Duodenal mucosa (tissue), 2 donors: ENCODE results near the gene PARP1.

Experiments
- H3K27ac ChIP-seq: one replicate; pipeline ENCODE4 v1.7.0; 2013; ENCODE audit warnings: low read depth, low read length
- H3K27me3 ChIP-seq, 2 donors: one replicate each; pipeline ENCODE4 v1.7.0; 2013; ENCODE audit warnings: low read length in 2 of 2, control low read depth in 1 of 2; ENCODE audit not compliant: insufficient read depth in 2 of 2, control insufficient read depth in 1 of 2
- H3K36me3 ChIP-seq, 2 donors: one replicate each; pipeline ENCODE4 v1.7.0; 2013; ENCODE audit warnings: low read length in 2 of 2, control low read depth in 1 of 2; ENCODE audit not compliant: insufficient read depth in 2 of 2, control insufficient read depth in 1 of 2
- H3K4me1 ChIP-seq, 2 donors: one replicate each; pipeline ENCODE4 v1.7.0; 2013; ENCODE audit warnings: low read length in 2 of 2, control low read depth in 1 of 2; ENCODE audit not compliant: insufficient read depth in 2 of 2, control insufficient read depth in 1 of 2
- H3K4me3 ChIP-seq, 2 donors: one replicate each; pipeline ENCODE4 v1.7.0; 2013; ENCODE audit warnings: low read length in 2 of 2, low read depth in 1 of 2
- H3K9ac ChIP-seq, 2 donors: one replicate each; pipeline ENCODE4 v1.7.0; 2013; ENCODE audit warnings: low read length in 2 of 2, low read depth in 1 of 2
- H3K9me3 ChIP-seq, 2 donors: one replicate each; pipeline ENCODE4 v1.7.0; 2013; ENCODE audit warnings: low read length in 2 of 2, control low read depth in 1 of 2; ENCODE audit not compliant: control insufficient read depth in 1 of 2

Gene PARP1

DNA sequence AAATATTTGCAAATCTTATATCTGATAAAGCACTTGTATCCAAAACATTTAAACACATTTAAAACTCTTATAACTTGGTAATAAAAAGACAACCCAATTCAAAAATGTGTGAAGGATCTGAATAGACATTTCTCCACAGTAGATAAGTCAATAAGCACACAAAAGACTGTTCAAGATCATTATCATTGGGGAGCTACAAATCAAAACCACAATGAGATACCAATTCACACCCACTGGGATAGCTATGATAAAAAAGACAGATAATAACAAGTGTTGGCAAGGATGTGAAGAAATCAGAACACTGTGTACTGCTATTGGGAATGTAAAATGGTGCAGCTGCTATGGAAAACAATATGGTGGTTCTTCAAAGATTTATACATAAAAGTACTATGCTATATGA lies 93.8 kb downstream of the PARP1 start:
- Histone ChIP-seq H3K36me3 (no peaks in the 10 kb centered on the region), H3K27me3 (no peaks in the 10 kb centered on the region), H3K4me1 (peaks cover 17 to 20% of the 10 kb centered on the region in 2 donors), H3K9ac (no peak overlapping the region), H3K27ac (no peak overlapping the region), H3K4me3 (no peak overlapping the region), H3K9me3 (no peaks in the 10 kb centered on the region)

DNA sequence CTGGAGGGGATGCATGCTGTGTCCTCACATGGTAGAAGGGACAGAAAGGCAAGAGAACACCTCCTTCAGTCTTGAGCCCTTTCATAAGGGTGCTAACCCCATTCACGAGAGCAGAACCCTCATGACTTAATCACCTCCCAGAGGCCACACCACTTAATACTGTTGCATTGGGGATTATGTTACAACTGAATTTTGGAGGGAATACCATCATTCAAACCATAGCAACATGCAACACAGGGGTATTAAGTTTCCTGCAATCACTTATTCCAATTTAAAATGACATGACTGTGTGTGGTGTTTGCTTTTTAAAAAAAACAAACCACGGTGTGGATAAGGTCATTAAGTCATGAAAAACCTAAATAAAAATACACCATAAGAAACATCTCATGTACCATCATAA lies 95.8 kb downstream of the PARP1 start:
- H3K4me3 ChIP-seq = no peak overlapping the region
- no peaks in the 10 kb centered on the region for H3K9me3 ChIP-seq
- no peak overlapping the region for H3K9ac ChIP-seq

DNA sequence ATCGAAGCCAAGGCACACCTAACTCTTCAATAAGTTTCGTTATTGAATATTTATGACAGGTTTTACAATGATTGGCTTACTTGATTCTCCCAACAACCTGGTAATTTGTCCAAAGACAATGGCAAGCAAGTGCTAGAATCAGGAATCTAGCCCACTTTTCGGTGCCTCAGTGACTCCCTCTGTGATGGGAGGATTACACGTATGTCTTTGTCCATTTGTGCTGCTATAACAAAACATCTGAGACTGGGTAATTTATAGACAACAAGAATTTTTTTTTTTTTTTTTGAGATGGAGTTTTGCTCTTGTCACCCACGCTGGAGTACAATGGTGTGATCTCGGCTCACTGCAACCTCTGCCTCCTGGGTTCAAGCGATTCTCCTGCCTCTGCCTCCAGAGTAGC lies 96.5 kb downstream of the PARP1 start:
- Histone ChIP-seq H3K27ac (peak overlapping the region; percentile 27), H3K9me3 (no peaks in the 10 kb centered on the region), H3K4me3 (no peak overlapping the region), H3K4me1 (peaks cover 27 to 29% of the 10 kb centered on the region in 2 donors), H3K27me3 (no peaks in the 10 kb centered on the region), H3K9ac (peak overlapping the region in 1 of 2 donors; percentile 23), H3K36me3 (no peaks in the 10 kb centered on the region)

More for the DNA sequence above, 95.8 kb downstream of the PARP1 start:
- H3K4me1 ChIP-seq = peaks cover 25 to 26% of the 10 kb centered on the region in 2 donors
- H3K36me3 ChIP-seq = no peaks in the 10 kb centered on the region
- H3K27me3 ChIP-seq = no peaks in the 10 kb centered on the region
- H3K27ac ChIP-seq = no peak overlapping the region
